SK-N-SH (cell line): ENCODE measurements around the gene PIGV. TPM values are rescaled to one million over a fixed set of nuclear protein-coding genes. Genes with fewer than 3 reads are reported as not detected.

Experiments used
- CTCF ChIA-PET: fragments of 300-600, 350-600 bp; formaldehyde crosslinking; extraction: SDS; loops from one replicate; lab custom pipeline; 2021; lab: Yijun Ruan, JAX
- POLR2A ChIA-PET: fragments of 350-600 bp; sonication (Branson Sonifier 250); formaldehyde crosslinking; extraction: SDS; loops from one replicate; lab custom pipeline; 2020; ENCODE audit warnings: antibody characterized with exemption, inconsistent platforms; lab: Yijun Ruan, JAX
- DNase-seq: peaks from one replicate; pipeline ENCODE4 v3.0.0; 2012
- H2AFZ ChIP-seq: fragments of 200-600 bp; sonication (generic); 2 replicates; pipeline ENCODE4 v1.8.1; 2016; ENCODE audit warnings: antibody characterized with exemption, mild to moderate bottlenecking, low read depth
- H3F3A ChIP-seq: fragments of 200-600 bp; sonication (generic); replicated peaks from 2 replicates; pipeline ENCODE3; 2016; ENCODE audit warnings: antibody characterized with exemption, mild to moderate bottlenecking; ENCODE audit not compliant: insufficient read depth
- H3K27ac ChIP-seq, 2 experiments: fragments of 200-500 bp in 1 of 2; fragments of 200-600 bp in 1 of 2; sonication (Bioruptor generic) in 1 of 2; sonication (generic), shearing (Covaris generic) in 1 of 2; 2 replicates each; pipeline versions ENCODE4 v1.5.1 to v1.6.1; 2014 to 2016; ENCODE audit warnings: low read depth in 2 of 2, inconsistent platforms in 1 of 2, low read length in 1 of 2, mild to moderate bottlenecking in 1 of 2, mixed read lengths in 1 of 2
- H3K27me3 ChIP-seq: fragments of 200-600 bp; sonication (generic), shearing (Covaris generic); 2 replicates; pipeline ENCODE4 v1.6.1; 2016; ENCODE audit warnings: mixed run types; ENCODE audit not compliant: insufficient read depth
- H3K36me3 ChIP-seq, 2 experiments: fragments of 200-500 bp in 1 of 2; fragments of 200-600 bp in 1 of 2; sonication (Bioruptor generic) in 1 of 2; sonication (generic) in 1 of 2; replicated peaks in 1 of 2; 2 replicates each; pipeline versions ENCODE3 to v1.5.1; 2014 to 2016; ENCODE audit warnings: low read length in 1 of 2, mild to moderate bottlenecking in 1 of 2; ENCODE audit not compliant: insufficient read depth in 2 of 2, control insufficient read depth in 1 of 2
- H3K4me1 ChIP-seq, 2 experiments: fragments of 200-500 bp in 1 of 2; fragments of 200-600 bp in 1 of 2; sonication (Bioruptor generic) in 1 of 2; sonication (generic), shearing (Covaris generic) in 1 of 2; 2 replicates each; pipeline versions ENCODE4 v1.5.1 to v1.6.1; 2014 to 2016; ENCODE audit warnings: low read depth in 1 of 2, low read length in 1 of 2, mixed run types in 1 of 2; ENCODE audit not compliant: insufficient read depth in 2 of 2, control insufficient read depth in 1 of 2
- H3K4me2 ChIP-seq: fragments of 200-600 bp; sonication (generic), shearing (Covaris generic); 2 replicates; pipeline ENCODE4 v1.6.1; 2017; ENCODE audit warnings: mixed run types
- H3K4me3 ChIP-seq, 2 experiments: fragments of 200-500 bp in 1 of 2; fragments of 200-600 bp in 1 of 2; sonication (Bioruptor generic) in 1 of 2; sonication (generic), shearing (Covaris generic) in 1 of 2; 2 replicates each; pipeline versions ENCODE4 v1.5.1 to v1.8.1; 2014 to 2016; ENCODE audit warnings: low read depth in 2 of 2, inconsistent platforms in 1 of 2, low read length in 1 of 2, mild to moderate bottlenecking in 1 of 2, mixed read lengths in 1 of 2, moderate library complexity in 1 of 2
- H3K79me2 ChIP-seq: fragments of 200-600 bp; sonication (generic); 2 replicates; pipeline ENCODE4 v1.8.1; 2017; ENCODE audit warnings: mild to moderate bottlenecking; ENCODE audit not compliant: insufficient read depth
- H3K9ac ChIP-seq: fragments of 200-600 bp; sonication (generic); 2 replicates; pipeline ENCODE4 v1.6.1; 2017; ENCODE audit warnings: mixed run types
- H3K9me2 ChIP-seq: fragments of 200-600 bp; sonication (generic); 2 replicates; pipeline ENCODE4 v1.6.1; 2017; ENCODE audit warnings: mixed run types
- H3K9me3 ChIP-seq: fragments of 200-600 bp; sonication (generic); 2 replicates; pipeline ENCODE4 v1.6.1; 2017; ENCODE audit warnings: mixed run types, mild to moderate bottlenecking, moderate library complexity
- H4K20me1 ChIP-seq: fragments of 200-600 bp; sonication (generic); 2 replicates; pipeline ENCODE4 v1.6.1; 2017; ENCODE audit warnings: mild to moderate bottlenecking, mixed run types; ENCODE audit not compliant: insufficient read depth
- FOXJ3 ChIP-seq: sonication (generic); formaldehyde crosslinking; IDR thresholded peaks from 2 replicates; pipeline ENCODE4 v1.5.1; 2020; ENCODE audit warnings: mild to moderate bottlenecking, missing genetic modification reagents
- GATA2 ChIP-seq: sonication (generic); formaldehyde crosslinking; IDR thresholded peaks from 2 replicates; pipeline ENCODE4 v1.5.0; 2020; ENCODE audit warnings: mild to moderate bottlenecking, missing genetic modification reagents
- MXI1 ChIP-seq: IDR thresholded peaks from 2 replicates; pipeline ENCODE4 v1.6.1; 2012; ENCODE audit warnings: mild to moderate bottlenecking, low read depth, low read length, improper control_type of control experiment
- NFIC ChIP-seq: IDR thresholded peaks from 2 replicates; pipeline ENCODE4 v1.4.0; 2012; ENCODE audit warnings: borderline replicate concordance
- NRF1 ChIP-seq: IDR thresholded peaks from 2 replicates; pipeline ENCODE4 v1.6.1; 2012; ENCODE audit warnings: low read depth, mild to moderate bottlenecking, low read length
- RFX5 ChIP-seq: IDR thresholded peaks from 2 replicates; pipeline ENCODE4 v1.6.1; 2012; ENCODE audit warnings: mild to moderate bottlenecking, improper control_type of control experiment, low read length
- SIN3A ChIP-seq: IDR thresholded peaks from 2 replicates; pipeline ENCODE4 v1.6.1; 2012; ENCODE audit warnings: low read depth, mild to moderate bottlenecking, low read length, moderate library complexity, borderline replicate concordance
- SMC3 ChIP-seq: IDR thresholded peaks from 2 replicates; pipeline ENCODE4 v1.6.1; 2012; ENCODE audit warnings: low read depth, low read length, improper control_type of control experiment
- YY1 ChIP-seq: IDR thresholded peaks from 2 replicates; pipeline ENCODE4 v1.4.0; 2012; ENCODE audit warnings: low read depth, mild to moderate bottlenecking
- WGBS: methylation state at CpG from one replicate; pipeline ENCODE4 v1.1.6; 2017; ENCODE audit warnings: low lambda C conversion rate; 5-methylcytosine and 5-hydroxymethylcytosine counted together
- polyA plus RNA-seq, 3 experiments: library from polyadenylated mRNA; depleted of rRNA; stranded (reverse); fragments of >200 nt; gene quantifications; 2 replicates each; pipeline ENCODE4 v1.2.3, GENCODE V29; 2012
- TF ChIP-seq, protein P1 (sequence below): IDR thresholded peaks from 2 replicates; pipeline ENCODE4; 2012
- TF ChIP-seq, protein P2 (sequence below): IDR thresholded peaks from 2 replicates; pipeline ENCODE4 v1.6.1; 2012; ENCODE audit warnings: mild to moderate bottlenecking, low read depth, low read length, moderate library complexity
- TF ChIP-seq, protein P3 (sequence below): fragments of 150-350 bp; IDR thresholded peaks from 2 replicates; pipeline ENCODE4 v1.6.1; 2016; ENCODE audit warnings: mild to moderate bottlenecking, low read depth, low read length

PIGV gene
- polyA plus RNA-seq, 1 of the 3 experiments (the other 2 are of a cell fraction): 16.5 TPM

DNA sequence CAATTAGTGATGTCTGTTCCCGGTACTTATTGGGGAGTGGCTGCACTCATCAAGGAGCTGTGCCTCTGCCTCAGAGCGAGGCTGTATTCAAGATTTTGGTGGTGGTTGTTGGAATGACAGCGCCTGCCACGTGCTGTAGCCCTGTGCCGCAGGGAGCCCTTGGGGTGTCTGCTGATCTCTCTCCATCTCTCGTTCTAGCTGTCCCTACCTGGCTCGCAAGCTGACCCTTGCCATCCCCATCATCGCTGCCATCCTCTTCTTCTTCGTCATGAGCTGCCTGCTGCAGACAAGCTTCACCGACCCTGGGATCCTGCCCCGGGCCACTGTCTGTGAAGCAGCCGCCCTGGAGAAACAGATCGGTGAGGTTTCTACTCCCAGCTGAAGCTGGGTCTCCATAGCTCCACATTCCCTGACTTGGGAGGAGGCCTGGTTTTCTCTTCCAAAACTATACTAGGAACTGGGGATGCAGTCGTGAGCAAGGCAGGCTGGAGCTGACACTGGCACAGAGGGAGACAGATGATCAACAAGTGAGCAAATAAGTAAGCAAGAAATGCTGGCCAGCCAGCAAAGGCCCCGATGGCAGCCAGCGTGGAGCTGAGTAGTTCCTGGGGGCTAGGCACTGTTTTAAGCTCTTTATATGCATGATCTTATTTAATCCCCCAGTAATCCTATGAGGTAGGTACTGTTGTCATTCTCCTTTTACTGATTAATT is 44.7 kb downstream of the PIGV start:
- TF ChIP-seq, protein P1, sequence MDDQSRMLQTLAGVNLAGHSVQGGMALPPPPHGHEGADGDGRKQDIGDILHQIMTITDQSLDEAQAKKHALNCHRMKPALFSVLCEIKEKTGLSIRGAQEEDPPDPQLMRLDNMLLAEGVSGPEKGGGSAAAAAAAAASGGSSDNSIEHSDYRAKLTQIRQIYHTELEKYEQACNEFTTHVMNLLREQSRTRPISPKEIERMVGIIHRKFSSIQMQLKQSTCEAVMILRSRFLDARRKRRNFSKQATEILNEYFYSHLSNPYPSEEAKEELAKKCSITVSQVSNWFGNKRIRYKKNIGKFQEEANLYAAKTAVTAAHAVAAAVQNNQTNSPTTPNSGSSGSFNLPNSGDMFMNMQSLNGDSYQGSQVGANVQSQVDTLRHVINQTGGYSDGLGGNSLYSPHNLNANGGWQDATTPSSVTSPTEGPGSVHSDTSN: no peak
- TF ChIP-seq YY1 (no peak), SIN3A (no peak), GATA2 (no peak), SMC3 (no peak), MXI1 (no peak), NRF1 (no peak), NFIC (no peak), RFX5 (no peak), FOXJ3 (no peak)
- TF ChIP-seq, protein P2, sequence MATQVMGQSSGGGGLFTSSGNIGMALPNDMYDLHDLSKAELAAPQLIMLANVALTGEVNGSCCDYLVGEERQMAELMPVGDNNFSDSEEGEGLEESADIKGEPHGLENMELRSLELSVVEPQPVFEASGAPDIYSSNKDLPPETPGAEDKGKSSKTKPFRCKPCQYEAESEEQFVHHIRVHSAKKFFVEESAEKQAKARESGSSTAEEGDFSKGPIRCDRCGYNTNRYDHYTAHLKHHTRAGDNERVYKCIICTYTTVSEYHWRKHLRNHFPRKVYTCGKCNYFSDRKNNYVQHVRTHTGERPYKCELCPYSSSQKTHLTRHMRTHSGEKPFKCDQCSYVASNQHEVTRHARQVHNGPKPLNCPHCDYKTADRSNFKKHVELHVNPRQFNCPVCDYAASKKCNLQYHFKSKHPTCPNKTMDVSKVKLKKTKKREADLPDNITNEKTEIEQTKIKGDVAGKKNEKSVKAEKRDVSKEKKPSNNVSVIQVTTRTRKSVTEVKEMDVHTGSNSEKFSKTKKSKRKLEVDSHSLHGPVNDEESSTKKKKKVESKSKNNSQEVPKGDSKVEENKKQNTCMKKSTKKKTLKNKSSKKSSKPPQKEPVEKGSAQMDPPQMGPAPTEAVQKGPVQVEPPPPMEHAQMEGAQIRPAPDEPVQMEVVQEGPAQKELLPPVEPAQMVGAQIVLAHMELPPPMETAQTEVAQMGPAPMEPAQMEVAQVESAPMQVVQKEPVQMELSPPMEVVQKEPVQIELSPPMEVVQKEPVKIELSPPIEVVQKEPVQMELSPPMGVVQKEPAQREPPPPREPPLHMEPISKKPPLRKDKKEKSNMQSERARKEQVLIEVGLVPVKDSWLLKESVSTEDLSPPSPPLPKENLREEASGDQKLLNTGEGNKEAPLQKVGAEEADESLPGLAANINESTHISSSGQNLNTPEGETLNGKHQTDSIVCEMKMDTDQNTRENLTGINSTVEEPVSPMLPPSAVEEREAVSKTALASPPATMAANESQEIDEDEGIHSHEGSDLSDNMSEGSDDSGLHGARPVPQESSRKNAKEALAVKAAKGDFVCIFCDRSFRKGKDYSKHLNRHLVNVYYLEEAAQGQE: no peak
- TF ChIP-seq, protein P3, sequence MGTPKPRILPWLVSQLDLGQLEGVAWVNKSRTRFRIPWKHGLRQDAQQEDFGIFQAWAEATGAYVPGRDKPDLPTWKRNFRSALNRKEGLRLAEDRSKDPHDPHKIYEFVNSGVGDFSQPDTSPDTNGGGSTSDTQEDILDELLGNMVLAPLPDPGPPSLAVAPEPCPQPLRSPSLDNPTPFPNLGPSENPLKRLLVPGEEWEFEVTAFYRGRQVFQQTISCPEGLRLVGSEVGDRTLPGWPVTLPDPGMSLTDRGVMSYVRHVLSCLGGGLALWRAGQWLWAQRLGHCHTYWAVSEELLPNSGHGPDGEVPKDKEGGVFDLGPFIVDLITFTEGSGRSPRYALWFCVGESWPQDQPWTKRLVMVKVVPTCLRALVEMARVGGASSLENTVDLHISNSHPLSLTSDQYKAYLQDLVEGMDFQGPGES: no peak
- H4K20me1 ChIP-seq: no peaks in the 10 kb centered on the region
- ChIA-PET POLR2A (no interaction called here), CTCF (interaction anchor here (0.8 to 3.5 kb wide), 3 partner anchors 28 to 229 kb away, joined by 3 to 15 read pairs (median 5); no protein-coding TSS in a partner anchor)
- H3K4me3 ChIP-seq: no peak overlapping the region
- no peak for DNase-seq
- H3K9me3 ChIP-seq: no peaks in the 10 kb centered on the region
- peaks cover 3% of the 10 kb centered on the region for H3F3A ChIP-seq
- WGBS: 94% methylated on average over 15 of the region's 16 CpGs
- H3K4me1 ChIP-seq: peaks cover 0 to 15% of the 10 kb centered on the region in 2 experiments; a peak in 1 of 4 replicates
- H3K27me3 ChIP-seq: no peaks in the 10 kb centered on the region
- H3K9ac ChIP-seq: no peak overlapping the region
- H3K79me2 ChIP-seq: peaks cover 36% of the 10 kb centered on the region
- H2AFZ ChIP-seq: no peak overlapping the region
- H3K36me3 ChIP-seq: peaks cover 13 to 33% of the 10 kb centered on the region in 2 experiments
- no peaks in the 10 kb centered on the region for H3K9me2 ChIP-seq
- H3K4me2 ChIP-seq: no peak overlapping the region
- no peak overlapping the region for H3K27ac ChIP-seq
